ENCODE measurements around the gene AGMO.

AGMO gene

GRCh38 chr7:15504351-15504750, 57.5 kb downstream of the AGMO start:
- Histone ChIP-seq H3K4me3 (ENCODE audit: insufficient read depth, low read length, poor library complexity, severe bottlenecking) (no peak overlapping the region), H3K79me2 (ENCODE audit: insufficient read depth, low read length) (no peaks in the 10 kb centered on the region), H3K9ac (ENCODE audit: low read length) (no peak overlapping the region), H3K9me3 (ENCODE audit: insufficient read depth, low read length) (no peaks in the 10 kb centered on the region), H3K27ac (ENCODE audit: low read depth, low read length) (no peak overlapping the region), H3K27me3 (ENCODE audit: low read length) (no peaks in the 10 kb centered on the region), H3K9me2 (replicated peaks; ENCODE audit: insufficient read depth, low read length) (no peaks in the 10 kb centered on the region), H4K20me1 (ENCODE audit: low read depth, low read length) (no peaks in the 10 kb centered on the region), H3K4me2 (ENCODE audit: low read depth, low read length, poor library complexity, severe bottlenecking) (no peak overlapping the region), H3F3A (ENCODE audit: insufficient read depth) (no peaks in the 10 kb centered on the region), H2AFZ (ENCODE audit: low read depth, low read length, severe bottlenecking) (no peak overlapping the region), H3K36me3 (ENCODE audit: low read length) (no peaks in the 10 kb centered on the region)
- TF ChIP-seq CTCF (IDR thresholded peaks at IDR 0.05; ENCODE audit: insufficient read depth, low read length, poor library complexity, severe bottlenecking) (no peak), EZH2phosphoT487 (conservative IDR thresholded peaks at IDR 0.05; ENCODE audit: low read length) (no peak)

GRCh38 chr7:15503603-15504290, 58.1 kb downstream of the AGMO start:
- no peak overlapping the region for H3K4me3 ChIP-seq (ENCODE audit: insufficient read depth, low read length, poor library complexity, severe bottlenecking)
- no peak overlapping the region for H3K27ac ChIP-seq (ENCODE audit: low read depth, low read length)
- no peaks in the 10 kb centered on the region for H4K20me1 ChIP-seq (ENCODE audit: low read depth, low read length)
- H3K9me3 ChIP-seq (ENCODE audit: insufficient read depth, low read length): no peaks in the 10 kb centered on the region
- TF ChIP-seq CTCF (IDR thresholded peaks at IDR 0.05; ENCODE audit: insufficient read depth, low read length, poor library complexity, severe bottlenecking): no peak
- no peak for TF ChIP-seq EZH2phosphoT487 (conservative IDR thresholded peaks at IDR 0.05; ENCODE audit: low read length)
- no peak overlapping the region for H2AFZ ChIP-seq (ENCODE audit: low read depth, low read length, severe bottlenecking)
- no peak overlapping the region for H3K4me2 ChIP-seq (ENCODE audit: low read depth, low read length, poor library complexity, severe bottlenecking)
- no peak overlapping the region for H3K9ac ChIP-seq (ENCODE audit: low read length)
- no peaks in the 10 kb centered on the region for H3K36me3 ChIP-seq (ENCODE audit: low read length)
- no peaks in the 10 kb centered on the region for H3K9me2 ChIP-seq (replicated peaks; ENCODE audit: insufficient read depth, low read length)
- no peaks in the 10 kb centered on the region for H3F3A ChIP-seq (ENCODE audit: insufficient read depth)
- no peaks in the 10 kb centered on the region for H3K79me2 ChIP-seq (ENCODE audit: insufficient read depth, low read length)
- H3K27me3 ChIP-seq (ENCODE audit: low read length): no peaks in the 10 kb centered on the region

GRCh38 chr7:15498465-15498864, 63.4 kb downstream of the AGMO start:
- no peak overlapping the region for H3K27ac ChIP-seq (ENCODE audit: low read depth, low read length)
- H3K4me3 ChIP-seq (ENCODE audit: insufficient read depth, low read length, poor library complexity, severe bottlenecking): no peak overlapping the region
- no peaks in the 10 kb centered on the region for H3K27me3 ChIP-seq (ENCODE audit: low read length)
- H3K36me3 ChIP-seq (ENCODE audit: low read length): no peaks in the 10 kb centered on the region
- H3F3A ChIP-seq (ENCODE audit: insufficient read depth): no peaks in the 10 kb centered on the region
- TF ChIP-seq EZH2phosphoT487 (conservative IDR thresholded peaks at IDR 0.05; ENCODE audit: low read length) (no peak), CTCF (IDR thresholded peaks at IDR 0.05; ENCODE audit: insufficient read depth, low read length, poor library complexity, severe bottlenecking) (no peak)
- H3K79me2 ChIP-seq (ENCODE audit: insufficient read depth, low read length): no peaks in the 10 kb centered on the region
- no peak overlapping the region for H2AFZ ChIP-seq (ENCODE audit: low read depth, low read length, severe bottlenecking)
- no peaks in the 10 kb centered on the region for H4K20me1 ChIP-seq (ENCODE audit: low read depth, low read length)
- no peak overlapping the region for H3K9ac ChIP-seq (ENCODE audit: low read length)
- H3K9me3 ChIP-seq (ENCODE audit: insufficient read depth, low read length): no peaks in the 10 kb centered on the region
- no peak overlapping the region for H3K4me2 ChIP-seq (ENCODE audit: low read depth, low read length, poor library complexity, severe bottlenecking)
- H3K9me2 ChIP-seq (replicated peaks; ENCODE audit: insufficient read depth, low read length): no peaks in the 10 kb centered on the region

Measured in SU-DHL-6 (cell line).